ENCODE data around the gene CACNA2D2. TPM values are rescaled to one million over a fixed set of nuclear protein-coding genes. Genes with fewer than 3 reads are reported as not detected.

CACNA2D2 gene
- total and polyA plus RNA-seq, 2 donors from 2014 or later: 3.6 to 6.0 TPM

- FAIRE-seq: no peak
- peak; percentile 42 for TF ChIP-seq CTCF (IDR thresholded peaks at IDR 0.05; ENCODE audit: borderline replicate concordance, extremely low read depth, insufficient read depth)
- no peak overlapping the region for H3K9ac ChIP-seq (ENCODE audit: low read length in 3 of 3)
- intact Hi-C loops (cut with DNase I): no loop called here
- H3K27ac ChIP-seq (ENCODE audit: low read depth in 2 of 2, low read length in 2 of 2): no peak overlapping the region
- H3K9me3 ChIP-seq (ENCODE audit: control insufficient read depth in 2 of 3, insufficient read depth in 1 of 3, low read length in 3 of 3): no peaks in the 10 kb centered on the region
- DNase-seq: peak in 4 of 5 donors; percentile 53 to 76 (median 66)
- H3K4me3 ChIP-seq (ENCODE audit: low read length in 3 of 3): no peak overlapping the region
- H3K27me3 ChIP-seq (ENCODE audit: control insufficient read depth, insufficient read depth, low read length): no peaks in the 10 kb centered on the region
- H3K4me1 ChIP-seq (ENCODE audit: control insufficient read depth in 2 of 3, insufficient read depth in 2 of 3, low read depth in 1 of 3, low read length in 3 of 3): peaks cover 0 to 11% (median 3%) of the 10 kb centered on the region in 3 donors
- no peaks in the 10 kb centered on the region for H3K36me3 ChIP-seq (ENCODE audit: control insufficient read depth in 2 of 3, insufficient read depth in 3 of 3, low read length in 3 of 3)
Measured at GRCh38 chr3:50388016-50388719, 115.3 kb downstream of the CACNA2D2 start.

- Histone ChIP-seq H3K9ac (ENCODE audit: low read length in 3 of 3) (no peak overlapping the region), H3K4me1 (ENCODE audit: control insufficient read depth in 2 of 3, insufficient read depth in 2 of 3, low read depth in 1 of 3, low read length in 3 of 3) (peaks cover 0 to 20% (median 6%) of the 10 kb centered on the region in 3 donors), H3K9me3 (ENCODE audit: control insufficient read depth in 2 of 3, insufficient read depth in 1 of 3, low read length in 3 of 3) (no peaks in the 10 kb centered on the region), H3K27me3 (ENCODE audit: control insufficient read depth, insufficient read depth, low read length) (no peaks in the 10 kb centered on the region), H3K27ac (ENCODE audit: low read depth in 2 of 2, low read length in 2 of 2) (no peak overlapping the region), H3K4me3 (ENCODE audit: low read length in 3 of 3) (no peak overlapping the region), H3K36me3 (ENCODE audit: control insufficient read depth in 2 of 3, insufficient read depth in 3 of 3, low read length in 3 of 3) (no peaks in the 10 kb centered on the region)
- DNase-seq: peak in 1 of 5 donors; percentile 15
- intact Hi-C loops (cut with DNase I): no loop called here
- TF ChIP-seq CTCF (IDR thresholded peaks at IDR 0.05; ENCODE audit: borderline replicate concordance, extremely low read depth, insufficient read depth): no peak
- no peak for FAIRE-seq
Measured at GRCh38 chr3:50385754-50386153, 117.7 kb downstream of the CACNA2D2 start.

- H3K4me3 ChIP-seq (ENCODE audit: low read length in 3 of 3): no peak overlapping the region
- no peaks in the 10 kb centered on the region for H3K9me3 ChIP-seq (ENCODE audit: control insufficient read depth in 2 of 3, insufficient read depth in 1 of 3, low read length in 3 of 3)
- peaks cover 0 to 24% (median 6%) of the 10 kb centered on the region in 3 donors for H3K4me1 ChIP-seq (ENCODE audit: control insufficient read depth in 2 of 3, insufficient read depth in 2 of 3, low read depth in 1 of 3, low read length in 3 of 3)
- H3K9ac ChIP-seq (ENCODE audit: low read length in 3 of 3): no peak overlapping the region
- no peaks in the 10 kb centered on the region for H3K36me3 ChIP-seq (ENCODE audit: control insufficient read depth in 2 of 3, insufficient read depth in 3 of 3, low read length in 3 of 3)
- DNase-seq: no peak
- no peaks in the 10 kb centered on the region for H3K27me3 ChIP-seq (ENCODE audit: control insufficient read depth, insufficient read depth, low read length)
- no peak for FAIRE-seq
- no peak for TF ChIP-seq CTCF (IDR thresholded peaks at IDR 0.05; ENCODE audit: borderline replicate concordance, extremely low read depth, insufficient read depth)
- no peak overlapping the region for H3K27ac ChIP-seq (ENCODE audit: low read depth in 2 of 2, low read length in 2 of 2)
- intact Hi-C loops (cut with DNase I): no loop called here
Measured at GRCh38 chr3:50383750-50384149, 119.7 kb downstream of the CACNA2D2 start.

Measured in kidney (tissue), 14 donors.